ENCODE measurements around the gene BEND5.

BEND5 gene

GRCh38 chr1:48692235-48692634 lies 84.5 kb downstream of the BEND5 start:
- Mint-ChIP-seq H3K4me1 (ENCODE audit: low read depth) (no peaks in the 10 kb centered on the region), H3K9me3 (no peaks in the 10 kb centered on the region), H3K27ac (no peak overlapping the region), H3K27me3 (ENCODE audit: low read depth) (no peaks in the 10 kb centered on the region), H3K4me3 (no peak overlapping the region), H3K36me3 (ENCODE audit: low read depth) (no peaks in the 10 kb centered on the region)
- DNase-seq (ENCODE audit: low spot score), result no peak

- Mint-ChIP-seq H3K27me3 (ENCODE audit: low read depth) (no peaks in the 10 kb centered on the region), H3K4me3 (no peak overlapping the region), H3K9me3 (no peaks in the 10 kb centered on the region), H3K36me3 (ENCODE audit: low read depth) (no peaks in the 10 kb centered on the region), H3K27ac (no peak overlapping the region), H3K4me1 (ENCODE audit: low read depth) (no peaks in the 10 kb centered on the region)
- no peak for DNase-seq (ENCODE audit: low spot score)
Measured at GRCh38 chr1:48691429-48692001, 85.2 kb downstream of the BEND5 start.

- DNase-seq (ENCODE audit: low spot score), result no peak
- Mint-ChIP-seq H3K36me3 (ENCODE audit: low read depth) (no peaks in the 10 kb centered on the region), H3K4me1 (ENCODE audit: low read depth) (no peaks in the 10 kb centered on the region), H3K27ac (no peak overlapping the region), H3K4me3 (no peak overlapping the region), H3K27me3 (ENCODE audit: low read depth) (no peaks in the 10 kb centered on the region), H3K9me3 (no peaks in the 10 kb centered on the region)
Measured at GRCh38 chr1:48688102-48688760, 88.5 kb downstream of the BEND5 start.

- no peak overlapping the region for H3K4me3 Mint-ChIP-seq
- no peak overlapping the region for H3K27ac Mint-ChIP-seq
- no peaks in the 10 kb centered on the region for H3K4me1 Mint-ChIP-seq (ENCODE audit: low read depth)
- no peaks in the 10 kb centered on the region for H3K9me3 Mint-ChIP-seq
- no peaks in the 10 kb centered on the region for H3K27me3 Mint-ChIP-seq (ENCODE audit: low read depth)
- no peaks in the 10 kb centered on the region for H3K36me3 Mint-ChIP-seq (ENCODE audit: low read depth)
- no peak for DNase-seq (ENCODE audit: low spot score)
Measured at GRCh38 chr1:48687282-48688045, 89.2 kb downstream of the BEND5 start.

GRCh38 chr1:48686159-48686558 lies 90.5 kb downstream of the BEND5 start:
- H3K27ac Mint-ChIP-seq, result no peak overlapping the region

GRCh38 chr1:48684381-48684780 lies 92.3 kb downstream of the BEND5 start:
- Mint-ChIP-seq H3K36me3 (ENCODE audit: low read depth) (no peaks in the 10 kb centered on the region), H3K9me3 (no peaks in the 10 kb centered on the region), H3K4me1 (ENCODE audit: low read depth) (no peaks in the 10 kb centered on the region), H3K27ac (no peak overlapping the region), H3K4me3 (no peak overlapping the region), H3K27me3 (ENCODE audit: low read depth) (no peaks in the 10 kb centered on the region)
- DNase-seq (ENCODE audit: low spot score), result no peak

More at GRCh38 chr1:48686159-48686558, 90.5 kb downstream of the BEND5 start:
- no peaks in the 10 kb centered on the region for H3K9me3 Mint-ChIP-seq
- no peaks in the 10 kb centered on the region for H3K36me3 Mint-ChIP-seq (ENCODE audit: low read depth)
- no peak for DNase-seq (ENCODE audit: low spot score)
- no peaks in the 10 kb centered on the region for H3K4me1 Mint-ChIP-seq (ENCODE audit: low read depth)
- H3K27me3 Mint-ChIP-seq (ENCODE audit: low read depth), result no peaks in the 10 kb centered on the region
- no peak overlapping the region for H3K4me3 Mint-ChIP-seq

- Mint-ChIP-seq H3K27ac (no peak overlapping the region), H3K9me3 (no peaks in the 10 kb centered on the region), H3K27me3 (ENCODE audit: low read depth) (no peaks in the 10 kb centered on the region), H3K4me3 (no peak overlapping the region), H3K36me3 (ENCODE audit: low read depth) (no peaks in the 10 kb centered on the region), H3K4me1 (ENCODE audit: low read depth) (no peaks in the 10 kb centered on the region)
- no peak for DNase-seq (ENCODE audit: low spot score)
Measured at GRCh38 chr1:48683839-48684238, 92.9 kb downstream of the BEND5 start.

GRCh38 chr1:48681476-48682305 lies 95.0 kb downstream of the BEND5 start:
- no peak for DNase-seq (ENCODE audit: low spot score)

GRCh38 chr1:48680411-48681035 lies 96.2 kb downstream of the BEND5 start:
- DNase-seq (ENCODE audit: low spot score), result no peak
- no peak overlapping the region for H3K4me3 Mint-ChIP-seq
- no peaks in the 10 kb centered on the region for H3K36me3 Mint-ChIP-seq (ENCODE audit: low read depth)
- H3K27ac Mint-ChIP-seq, result no peak overlapping the region
- H3K9me3 Mint-ChIP-seq, result no peaks in the 10 kb centered on the region
- no peaks in the 10 kb centered on the region for H3K27me3 Mint-ChIP-seq (ENCODE audit: low read depth)
- no peaks in the 10 kb centered on the region for H3K4me1 Mint-ChIP-seq (ENCODE audit: low read depth)

More at GRCh38 chr1:48681476-48682305, 95.0 kb downstream of the BEND5 start:
- H3K4me1 Mint-ChIP-seq (ENCODE audit: low read depth), result no peaks in the 10 kb centered on the region
- H3K9me3 Mint-ChIP-seq, result no peaks in the 10 kb centered on the region
- H3K27me3 Mint-ChIP-seq (ENCODE audit: low read depth), result no peaks in the 10 kb centered on the region
- H3K27ac Mint-ChIP-seq, result no peak overlapping the region
- no peak overlapping the region for H3K4me3 Mint-ChIP-seq
- H3K36me3 Mint-ChIP-seq (ENCODE audit: low read depth), result no peaks in the 10 kb centered on the region

- H3K9me3 Mint-ChIP-seq, result no peaks in the 10 kb centered on the region
- DNase-seq (ENCODE audit: low spot score), result no peak
- peaks cover 4% of the 10 kb centered on the region for H3K27me3 Mint-ChIP-seq (ENCODE audit: low read depth)
- H3K36me3 Mint-ChIP-seq (ENCODE audit: low read depth), result no peaks in the 10 kb centered on the region
- no peak overlapping the region for H3K4me3 Mint-ChIP-seq
- no peaks in the 10 kb centered on the region for H3K4me1 Mint-ChIP-seq (ENCODE audit: low read depth)
- no peak overlapping the region for H3K27ac Mint-ChIP-seq
Measured at GRCh38 chr1:48679859-48680258, 96.8 kb downstream of the BEND5 start.

- H3K27ac Mint-ChIP-seq, result no peak overlapping the region
- no peaks in the 10 kb centered on the region for H3K9me3 Mint-ChIP-seq
- DNase-seq (ENCODE audit: low spot score), result no peak
- H3K36me3 Mint-ChIP-seq (ENCODE audit: low read depth), result no peaks in the 10 kb centered on the region
- peaks cover 4% of the 10 kb centered on the region for H3K27me3 Mint-ChIP-seq (ENCODE audit: low read depth)
- H3K4me3 Mint-ChIP-seq, result no peak overlapping the region
- no peaks in the 10 kb centered on the region for H3K4me1 Mint-ChIP-seq (ENCODE audit: low read depth)
Measured at GRCh38 chr1:48678710-48679505, 97.8 kb downstream of the BEND5 start.

All from T-helper 2 cell treated with Interferon-gamma antibody and Interleukin-4, amounts not matched to agents 5 μg/mL and 100 μg/mL, for 36 hours (primary cell).